ENCODE results near the gene SELENOS. TPM values are rescaled to one million over a fixed set of nuclear protein-coding genes. Genes with fewer than 3 reads are reported as not detected.
A peak's percentile ranks its signal among the peaks of the same experiment; 100 is the strongest.

SELENOS gene, protein sequence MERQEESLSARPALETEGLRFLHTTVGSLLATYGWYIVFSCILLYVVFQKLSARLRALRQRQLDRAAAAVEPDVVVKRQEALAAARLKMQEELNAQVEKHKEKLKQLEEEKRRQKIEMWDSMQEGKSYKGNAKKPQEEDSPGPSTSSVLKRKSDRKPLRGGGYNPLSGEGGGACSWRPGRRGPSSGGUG
- total RNA-seq: 35.0 TPM

DNA sequence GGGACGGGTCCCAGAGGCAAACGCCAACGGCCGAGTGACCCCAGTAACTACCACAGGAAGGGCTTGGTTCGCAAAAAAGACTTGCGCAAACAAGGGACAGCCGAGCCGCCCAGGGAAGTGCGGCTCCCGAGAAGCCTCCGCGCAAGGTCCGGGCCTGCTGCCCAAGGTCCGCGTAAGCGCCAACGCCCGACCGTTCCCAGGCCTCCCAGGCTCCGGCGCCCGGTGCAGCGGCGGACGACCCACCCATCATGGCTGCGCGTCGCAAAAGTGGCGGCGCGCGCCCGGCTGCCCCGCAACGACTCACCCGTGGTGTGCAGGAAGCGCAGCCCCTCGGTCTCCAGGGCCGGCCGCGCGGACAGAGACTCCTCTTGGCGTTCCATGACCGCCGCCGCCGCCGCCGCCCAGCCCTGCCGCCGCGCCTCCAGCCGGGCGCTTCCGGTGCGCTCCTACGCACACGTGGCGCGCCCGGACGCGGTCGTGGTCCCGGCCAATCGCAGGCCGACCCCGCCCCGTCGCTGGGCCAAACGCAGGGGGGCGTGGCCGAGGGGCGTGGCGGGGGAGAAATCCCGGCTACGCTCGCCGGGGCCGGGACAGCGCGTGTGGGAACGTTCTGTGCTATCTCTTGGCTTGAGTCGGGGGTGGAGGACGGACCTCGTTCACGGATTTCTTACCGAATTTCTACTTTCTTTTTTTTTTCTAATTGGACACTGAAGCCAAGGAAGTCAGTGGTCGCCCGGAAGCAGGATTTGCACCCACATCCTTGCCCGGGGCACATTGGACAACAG, at the start of gene SELENOS:
Gene SELENOS (minus strand): TSS at position 448 of the 785 bp plus-strand sequence. CDS start 68 bp downstream, at position 380.
- peak; percentile 74 to 87 (median 84) for DNase-seq (ENCODE audit: low read depth in 2 of 3, low spot score in 2 of 3)

DNA sequence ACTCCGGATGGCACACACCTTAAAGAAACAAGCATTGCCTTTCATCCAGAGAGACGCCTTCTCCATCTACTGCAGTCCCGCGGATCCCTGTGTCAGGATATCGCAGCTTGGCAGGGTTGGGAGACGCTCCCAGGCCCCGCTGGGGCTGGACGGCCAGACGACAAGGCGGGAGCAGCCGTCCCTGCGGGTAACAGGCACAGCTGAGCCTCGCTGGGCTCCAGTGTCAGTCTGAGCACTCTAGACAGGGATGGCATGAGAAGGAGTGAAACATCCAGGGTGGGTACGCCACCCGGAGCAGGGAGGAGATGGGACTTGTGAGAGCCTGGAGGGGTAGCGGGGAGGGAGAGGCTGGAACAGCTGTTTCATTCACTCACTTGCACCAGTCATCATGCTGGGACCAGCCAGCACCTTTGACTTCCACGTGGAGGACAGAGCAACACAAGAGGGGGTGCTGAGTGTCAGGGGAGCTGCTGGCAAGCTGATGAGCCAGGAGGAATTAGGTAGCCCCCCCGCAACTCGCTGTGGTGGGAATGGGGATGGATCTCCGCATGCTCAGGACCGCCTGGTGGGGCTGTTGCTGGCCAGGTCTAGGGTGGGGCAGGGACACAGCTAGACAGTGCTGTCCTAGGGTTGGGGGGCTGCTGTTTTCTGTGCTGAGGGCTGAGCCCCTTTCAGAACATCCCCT, 49.3 kb upstream of the SELENOS start:
- DNase-seq (ENCODE audit: low read depth in 2 of 3, low spot score in 2 of 3): no peak

DNA sequence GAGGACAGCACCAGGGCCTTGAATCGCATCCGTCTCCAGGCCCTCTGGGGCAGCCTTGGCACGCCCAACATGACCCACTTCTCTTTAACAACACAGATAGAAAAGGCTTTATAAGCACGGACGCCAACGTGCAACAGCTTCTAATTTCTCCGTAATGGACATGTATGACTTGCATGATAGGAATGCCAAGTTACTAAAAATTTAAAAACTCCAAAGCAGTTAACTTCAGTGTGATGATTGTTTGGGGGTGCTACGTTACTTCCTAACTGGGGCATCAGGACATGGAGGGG, 48.7 kb upstream of the SELENOS start:
- no peak for DNase-seq (ENCODE audit: low read depth in 2 of 3, low spot score in 2 of 3)

DNA sequence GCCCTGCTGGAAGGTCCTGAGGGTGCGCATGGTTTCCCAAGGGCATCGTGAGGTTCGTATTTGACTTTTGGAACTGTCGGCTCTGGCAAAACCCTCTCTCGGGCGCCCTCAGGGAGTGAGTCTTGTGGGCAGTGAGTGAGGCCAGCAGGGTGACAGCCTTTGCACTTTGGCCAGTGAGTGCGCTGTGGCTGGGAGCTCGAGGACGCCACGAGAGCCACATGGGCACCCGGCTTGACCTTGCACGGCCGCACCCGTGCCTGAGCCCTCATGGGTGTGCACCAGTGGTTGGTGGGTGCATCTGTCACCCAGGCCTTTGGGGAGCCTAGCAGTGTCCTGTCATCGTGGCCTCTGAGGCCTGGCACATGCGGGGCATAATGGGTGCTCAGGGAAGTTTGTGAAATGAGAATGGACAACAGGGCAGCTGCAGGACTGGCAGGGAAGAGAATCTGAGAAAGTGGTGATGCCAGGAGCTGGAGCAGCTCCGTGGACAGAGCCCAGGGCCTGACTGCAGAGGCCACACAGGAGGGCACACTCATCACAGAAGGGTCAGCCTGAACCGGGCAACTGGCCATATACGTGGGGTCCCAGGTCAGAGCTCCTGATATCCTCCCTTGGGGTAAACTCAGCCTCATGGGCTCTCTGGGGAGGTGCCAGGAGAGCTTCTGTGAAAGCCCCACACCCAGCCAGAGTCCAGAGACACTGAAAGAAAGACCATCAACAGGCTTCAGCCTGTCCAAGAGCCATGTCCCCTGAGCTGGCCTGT, 48.2 kb upstream of the SELENOS start:
- DNase-seq (ENCODE audit: low read depth in 2 of 3, low spot score in 2 of 3): no peak

DNA sequence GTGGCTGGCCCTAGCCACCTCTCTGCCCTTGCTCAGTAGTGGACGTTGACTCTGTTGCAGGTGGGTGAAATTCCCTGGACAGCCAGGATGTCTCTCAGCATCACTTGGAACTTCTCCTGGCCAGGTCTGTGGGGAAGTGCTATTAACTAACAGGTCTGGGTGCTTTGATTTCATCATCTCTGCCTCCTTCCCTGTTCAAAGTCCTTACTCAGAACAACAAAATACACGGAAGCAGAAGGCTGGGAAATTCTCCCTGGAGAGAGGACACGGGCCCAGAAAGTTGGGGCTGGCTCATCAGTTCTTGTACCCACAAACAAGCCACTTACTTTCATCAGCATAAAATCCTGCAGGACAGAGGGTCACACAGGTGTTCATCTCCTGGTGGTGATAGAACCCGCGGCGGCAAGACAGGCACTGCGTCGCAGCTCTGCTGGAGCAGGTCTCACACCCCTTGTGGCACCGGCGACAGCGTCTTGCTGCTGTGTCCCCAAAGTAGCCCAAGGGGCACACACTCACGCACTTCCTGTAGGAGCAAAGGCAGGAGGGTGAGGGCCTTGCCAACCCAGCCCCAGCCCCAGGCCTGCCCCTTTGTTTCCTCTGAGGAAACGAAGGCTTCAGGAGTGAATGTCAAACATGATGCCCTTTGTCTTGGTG, 47.4 kb upstream of the SELENOS start:
- DNase-seq (ENCODE audit: low read depth in 2 of 3, low spot score in 2 of 3): no peak

DNA sequence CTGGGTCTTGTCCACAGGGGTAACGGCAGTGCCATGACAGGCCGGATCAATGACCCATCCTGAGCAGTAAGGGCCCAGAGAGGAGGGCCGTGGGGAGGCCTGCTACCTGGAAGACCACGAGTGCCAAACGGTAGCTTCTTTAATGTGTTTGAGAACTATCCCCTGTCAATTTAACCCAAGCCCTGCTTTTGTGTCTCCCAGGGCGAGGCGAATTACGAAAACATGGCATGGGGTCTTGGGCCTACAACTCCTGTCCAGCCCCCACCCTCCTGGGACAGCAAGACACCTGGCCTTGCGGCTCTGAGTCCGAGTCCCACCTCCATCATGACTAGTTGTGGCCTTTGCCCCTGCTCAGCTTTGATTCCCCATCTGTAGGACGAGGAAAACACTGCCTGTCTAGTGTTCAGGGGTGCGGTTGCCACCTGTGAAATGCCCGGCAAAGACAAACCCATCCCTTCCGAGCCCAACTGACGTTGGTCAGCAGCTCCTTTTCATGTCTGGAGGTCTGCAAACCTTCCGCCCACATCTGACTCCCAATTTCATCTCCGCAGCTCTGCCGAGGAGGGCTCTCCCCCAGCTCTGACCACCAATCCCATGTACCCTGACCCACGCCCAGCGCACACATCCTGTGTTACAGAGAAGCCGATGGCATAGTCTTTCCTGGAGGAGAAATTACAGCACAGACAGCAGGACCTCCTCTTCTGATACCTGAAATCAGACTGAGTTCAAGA, 46.7 kb upstream of the SELENOS start:
- DNase-seq (ENCODE audit: low read depth in 2 of 3, low spot score in 2 of 3): no peak

DNA sequence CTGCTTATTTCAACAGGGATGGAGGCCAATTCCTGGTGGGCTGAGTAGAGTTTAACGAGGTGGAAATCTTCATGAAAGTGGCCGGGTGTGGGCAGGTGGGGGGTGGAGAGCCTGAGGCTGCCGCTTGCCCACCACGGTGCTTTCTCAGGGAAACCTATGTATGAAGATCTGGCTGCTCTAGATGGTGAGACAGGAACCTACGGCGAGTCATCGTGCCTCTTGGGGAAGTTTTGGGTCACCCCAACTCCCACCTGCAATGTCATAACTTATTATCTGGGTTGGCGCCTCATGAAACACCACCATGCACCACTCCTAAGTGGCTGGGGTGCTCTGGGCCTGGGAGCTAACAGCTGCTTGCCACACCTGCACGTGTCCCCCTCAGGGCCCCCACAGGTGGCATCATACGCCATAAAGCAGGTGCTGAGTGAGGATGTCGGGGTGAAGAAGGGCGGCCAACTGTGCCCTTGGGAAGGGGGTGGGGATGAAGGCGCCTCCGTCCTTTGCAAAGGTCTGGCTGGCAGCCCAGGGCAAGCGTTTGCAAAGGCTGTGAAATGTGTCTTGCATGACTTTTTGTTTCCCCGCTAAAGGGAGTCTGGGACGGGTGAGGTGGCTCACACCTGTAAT, 45.7 kb upstream of the SELENOS start:
- peak in 1 of 3 donors; percentile 30 for DNase-seq (ENCODE audit: low read depth in 2 of 3, low spot score in 2 of 3)

DNA sequence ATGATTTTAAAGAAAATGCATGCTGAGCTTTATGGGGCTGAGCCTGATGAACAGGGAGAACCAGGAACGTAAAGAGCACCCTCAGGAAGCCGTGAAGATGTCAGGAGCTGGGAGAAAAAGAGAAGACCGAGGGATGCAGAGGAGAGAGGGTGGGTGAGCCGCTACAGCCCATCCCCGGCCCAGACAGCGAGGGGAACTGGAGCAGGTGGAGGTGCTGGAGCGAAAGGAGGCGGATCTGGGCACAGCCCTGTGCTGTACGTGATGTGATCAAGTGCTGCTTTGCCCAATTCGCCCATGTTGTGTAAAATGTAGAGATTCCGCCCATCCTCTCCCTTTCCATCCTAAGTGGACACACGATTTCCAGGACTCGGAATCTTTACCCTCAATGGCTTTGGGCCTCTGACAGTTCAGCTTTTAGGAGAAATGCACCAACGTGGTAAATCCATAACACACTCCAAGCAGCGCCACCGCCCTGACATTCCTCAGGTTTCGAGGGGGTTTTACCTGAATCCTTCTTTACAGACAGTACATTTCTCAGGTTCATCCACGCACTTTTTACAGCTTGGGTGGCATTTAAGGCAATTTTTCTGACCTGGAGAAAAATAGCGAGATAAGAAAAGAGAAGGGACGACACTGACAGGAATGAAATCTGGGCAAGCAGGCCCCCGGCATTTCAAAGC, 44.9 kb upstream of the SELENOS start:
- no peak for DNase-seq (ENCODE audit: low read depth in 2 of 3, low spot score in 2 of 3)

DNA sequence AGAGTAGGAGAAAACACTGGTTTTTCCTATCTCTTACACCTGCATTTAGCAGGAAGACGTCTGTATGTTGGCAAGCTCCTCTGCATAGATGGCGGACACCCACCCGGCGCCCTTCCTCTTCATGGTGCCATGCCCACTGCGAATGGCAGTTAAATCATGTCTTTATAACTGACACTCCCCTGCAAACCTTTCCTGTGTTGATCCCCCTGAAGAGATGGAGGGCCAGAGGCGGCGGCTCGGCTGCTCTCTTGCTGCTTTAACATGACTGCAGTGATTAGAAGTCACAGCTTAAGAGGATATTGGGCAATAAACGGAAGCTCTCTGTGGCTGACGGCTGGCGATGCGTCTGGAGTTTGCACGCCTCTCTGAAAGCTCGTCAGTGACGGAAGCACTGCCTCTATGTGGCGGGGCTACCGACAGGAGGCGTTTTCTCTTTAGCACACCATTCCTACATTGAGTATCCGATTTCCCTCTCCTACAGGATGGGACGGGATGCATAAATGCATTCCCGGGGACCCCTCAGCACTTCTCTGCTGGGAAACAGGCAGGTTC, 43.3 kb upstream of the SELENOS start:
- DNase-seq (ENCODE audit: low read depth in 2 of 3, low spot score in 2 of 3): peak in 2 of 3 donors; percentile 87 to 93

DNA sequence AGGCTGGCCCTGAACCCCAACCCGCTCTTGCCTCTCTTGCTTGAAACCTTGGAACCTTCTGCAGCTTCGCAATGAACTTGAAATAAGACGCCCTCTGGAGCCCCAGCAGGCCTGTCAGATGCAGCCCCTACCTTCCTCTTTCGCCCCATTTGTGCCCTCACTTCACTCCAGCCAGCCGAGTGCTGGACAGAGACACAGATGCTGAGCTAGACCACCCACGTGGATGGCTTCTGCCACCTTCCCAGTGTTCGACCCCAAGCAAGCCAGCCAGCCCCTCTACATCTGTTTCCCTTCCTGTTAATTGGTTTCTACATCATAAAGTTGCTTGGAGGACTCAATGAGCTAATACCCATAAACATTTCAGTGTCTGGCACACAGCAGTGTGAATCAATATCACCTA, 41.6 kb upstream of the SELENOS start:
- DNase-seq (ENCODE audit: low read depth in 2 of 3, low spot score in 2 of 3): peak in 1 of 3 donors; percentile 41

DNA sequence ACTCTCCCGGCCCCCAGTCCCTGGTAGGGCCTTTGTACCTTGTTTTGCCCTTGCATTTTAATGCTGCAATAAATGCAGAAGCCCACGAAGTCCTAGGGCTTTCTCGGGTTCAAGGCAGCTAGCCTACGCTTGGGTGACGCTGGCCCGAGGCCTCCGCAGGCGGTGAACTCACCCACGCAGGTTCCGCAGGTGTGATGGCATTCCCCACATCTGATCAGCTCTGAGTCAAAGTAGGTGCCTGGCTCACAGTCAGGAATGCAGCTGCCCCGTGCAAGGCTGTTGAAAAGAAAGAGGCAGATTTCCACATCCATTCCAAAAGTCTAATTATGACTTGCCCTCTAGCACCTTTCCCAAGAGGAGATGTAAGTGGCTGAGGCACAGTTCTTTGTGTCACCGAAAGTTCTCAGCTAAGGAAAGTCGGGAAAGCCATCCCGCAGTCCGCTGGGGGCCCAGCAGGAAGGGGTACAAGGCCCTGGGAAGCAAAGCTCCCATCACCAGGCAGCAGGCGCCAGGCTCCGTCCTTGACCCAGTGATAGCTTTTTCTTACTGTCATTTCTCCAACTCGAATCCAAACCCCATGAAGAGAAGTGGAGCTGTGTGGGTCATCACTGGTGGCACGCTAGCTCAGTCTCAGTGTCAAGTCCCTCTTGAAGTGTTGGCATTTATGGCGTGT, 41.0 kb upstream of the SELENOS start:
- no peak for DNase-seq (ENCODE audit: low read depth in 2 of 3, low spot score in 2 of 3)

DNA sequence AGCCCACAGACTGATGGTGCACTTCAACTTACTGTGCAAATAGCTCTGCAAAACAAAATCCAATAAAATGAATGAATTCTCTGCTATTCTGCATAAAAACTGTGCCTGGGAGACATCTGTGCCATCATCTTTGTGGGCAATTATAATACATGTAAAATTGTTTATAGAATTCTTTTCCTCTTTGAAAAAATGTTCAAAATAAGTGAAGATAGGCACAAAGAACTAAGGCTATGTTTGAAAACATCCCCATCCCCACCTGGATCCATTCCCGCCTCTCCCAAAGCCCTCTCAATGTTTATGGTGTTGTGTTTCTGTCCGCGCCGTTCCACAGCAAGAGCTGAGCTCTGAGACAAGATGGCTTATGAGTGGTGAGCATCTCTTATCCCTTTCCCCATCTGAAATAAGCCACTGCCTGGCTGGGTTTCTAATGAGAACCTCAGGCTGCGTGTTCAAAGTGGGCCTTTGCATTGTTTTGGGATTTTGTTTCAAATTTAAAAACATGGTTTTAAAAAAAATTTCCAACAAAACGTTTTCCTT, 40.1 kb upstream of the SELENOS start:
- DNase-seq (ENCODE audit: low read depth in 2 of 3, low spot score in 2 of 3): no peak

DNA sequence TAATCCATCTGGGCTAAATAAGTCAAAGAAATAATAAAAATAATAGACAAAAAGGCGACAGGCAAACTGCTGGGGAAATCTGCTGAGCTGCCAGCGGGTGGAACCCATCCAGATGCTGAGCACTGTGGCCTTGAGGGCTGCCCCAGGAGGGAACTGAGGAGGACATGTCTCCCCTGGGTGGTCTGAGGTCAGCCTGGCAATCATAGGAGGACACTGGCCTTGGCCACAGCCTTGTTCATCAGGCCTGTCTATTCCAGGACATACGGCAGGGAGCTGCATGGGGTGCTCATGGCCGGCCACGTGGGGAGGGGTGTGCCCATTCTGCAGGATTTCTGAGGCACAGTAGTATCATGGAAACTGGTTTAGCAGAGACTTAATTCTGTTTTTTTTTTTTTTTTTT, 39.2 kb upstream of the SELENOS start:
- no peak for DNase-seq (ENCODE audit: low read depth in 2 of 3, low spot score in 2 of 3)

DNA sequence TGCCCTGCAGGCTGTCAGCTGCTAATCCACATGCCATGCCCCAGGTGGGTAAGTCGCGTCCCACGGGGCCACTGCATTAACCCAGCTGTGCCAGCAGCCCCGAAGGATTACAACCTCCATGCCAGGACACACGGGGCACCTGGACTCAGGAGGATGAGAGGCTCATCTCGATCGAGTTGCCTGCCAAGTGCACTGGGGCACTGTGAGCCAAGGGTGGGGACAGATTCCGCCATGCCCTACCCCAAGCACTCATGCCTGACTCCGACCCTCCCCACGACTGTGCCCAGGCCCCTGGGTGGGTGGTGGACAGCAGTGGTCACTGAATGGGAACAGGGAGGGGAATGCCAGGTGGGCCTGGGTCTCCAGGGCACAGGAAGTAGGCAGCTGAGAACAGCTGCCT, 38.5 kb upstream of the SELENOS start:
- DNase-seq (ENCODE audit: low read depth in 2 of 3, low spot score in 2 of 3): no peak

DNA sequence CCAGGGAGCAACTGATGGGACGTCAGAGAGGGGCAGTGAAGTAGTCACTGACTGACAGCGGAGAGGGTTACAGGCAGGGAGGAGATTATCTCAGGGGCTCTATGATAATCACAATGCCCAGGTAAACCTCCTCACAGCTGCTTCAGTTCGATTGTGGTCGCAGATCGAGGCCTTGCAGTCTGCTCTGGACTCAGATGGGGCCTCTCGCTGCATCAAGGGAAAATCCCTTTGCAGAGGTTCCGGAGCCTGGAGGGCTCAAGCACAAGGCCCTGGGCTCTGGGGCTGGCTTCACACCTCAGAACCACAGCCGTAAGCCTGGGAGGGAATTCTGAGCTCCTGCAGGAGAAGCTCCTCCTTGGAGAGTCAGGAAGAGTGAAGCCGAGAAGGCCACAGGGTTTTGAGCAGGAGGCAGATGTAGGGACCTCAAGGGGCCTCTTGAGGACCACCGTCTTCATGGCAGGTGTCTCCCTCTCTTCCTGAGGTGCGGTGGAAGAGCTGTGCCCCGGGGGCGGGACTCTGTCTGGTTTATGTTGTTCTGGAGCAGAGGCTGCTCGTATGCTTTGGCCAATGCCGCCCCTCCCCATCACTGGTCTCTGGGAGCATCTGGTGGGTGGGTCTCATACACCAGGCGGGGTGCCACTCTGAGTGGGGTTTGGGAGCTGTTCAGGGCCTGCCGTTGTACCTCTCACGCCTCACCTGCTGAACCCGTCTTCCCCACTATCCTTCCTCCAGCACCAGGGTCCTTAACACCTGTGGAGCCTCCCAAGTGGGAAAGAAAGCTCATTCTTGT, 37.2 kb upstream of the SELENOS start:
- no peak for DNase-seq (ENCODE audit: low read depth in 2 of 3, low spot score in 2 of 3)

DNA sequence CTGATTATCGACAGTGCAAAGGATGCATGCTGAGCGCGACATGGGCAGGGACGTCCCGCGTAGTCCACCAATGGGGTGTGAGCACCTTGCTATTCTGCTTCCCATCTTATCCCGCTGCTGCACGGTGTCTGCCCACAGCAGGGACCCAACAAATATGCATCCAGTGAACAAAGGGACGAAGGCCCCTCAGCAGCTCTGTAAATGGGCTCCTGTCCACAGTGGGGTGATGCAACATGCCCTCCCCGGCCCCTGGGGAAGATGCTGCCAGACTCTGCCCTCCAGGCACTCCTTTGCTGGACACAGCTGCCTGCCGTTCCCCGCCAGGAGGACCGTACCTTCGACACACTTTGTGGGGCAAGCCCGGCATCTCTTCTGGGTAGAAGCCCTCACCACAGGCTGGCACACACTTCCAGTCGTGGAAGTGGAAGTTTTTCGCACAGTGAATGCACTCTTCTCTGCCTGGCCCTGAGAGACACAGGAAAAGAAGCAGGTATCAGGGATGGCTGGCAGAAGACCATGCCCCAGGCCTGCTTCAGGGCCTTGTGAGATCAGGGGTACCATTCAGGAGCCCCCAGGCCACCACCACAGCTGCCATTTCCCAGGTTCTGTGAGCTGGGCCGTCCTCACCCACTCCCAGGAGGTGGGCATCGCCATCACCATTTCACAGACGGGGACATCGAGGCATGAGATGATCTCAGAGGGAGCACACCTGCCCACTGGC, 35.9 kb upstream of the SELENOS start:
- DNase-seq (ENCODE audit: low read depth in 2 of 3, low spot score in 2 of 3): no peak

DNA sequence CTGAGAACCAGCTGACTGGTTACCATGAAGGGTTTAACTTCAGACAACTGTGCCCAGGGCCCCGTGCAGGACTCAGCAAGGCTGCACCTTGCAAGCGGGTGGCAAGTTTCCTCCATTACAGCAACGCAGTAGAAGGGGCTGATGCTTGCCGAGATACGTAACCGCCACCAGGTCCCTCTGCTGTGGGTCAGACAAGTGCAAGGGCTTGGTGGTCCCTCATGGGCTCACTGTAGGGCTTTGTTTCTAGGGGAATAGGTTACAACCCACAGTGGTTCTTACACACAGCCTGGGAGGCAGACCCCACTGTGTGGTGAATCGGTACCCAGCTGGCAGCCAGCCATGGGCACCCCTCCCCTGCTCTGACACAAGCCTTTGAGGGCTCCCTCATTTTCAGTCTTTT, 33.2 kb upstream of the SELENOS start:
- DNase-seq (ENCODE audit: low read depth in 2 of 3, low spot score in 2 of 3): no peak
